GM12892 (cell line): ENCODE data around the gene COX19.

Experiments used
- POLR2A ChIP-seq: IDR thresholded peaks from 2 replicates; pipeline ENCODE4 v1.6.1; 2011; ENCODE audit warnings: low read depth, low read length, control low read depth
- TAF1 ChIP-seq: IDR thresholded peaks from 2 replicates; pipeline ENCODE4 v1.6.1; 2011; ENCODE audit warnings: low read depth, mild to moderate bottlenecking, control low read depth, low read length, borderline replicate concordance

GRCh38 chr7:947391-948210, 27.7 kb downstream of the COX19 start:
- TF ChIP-seq POLR2A (no peak), TAF1 (no peak)
